NCI-H2227 (cell line): Measurements from ENCODE around the gene EYA4.

Source experiments
- DNase-seq: peaks from one replicate; lab custom pipeline; 2025; ENCODE audit not compliant: unreplicated experiment; lab: John Stamatoyannopoulos, UW

Gene EYA4

GRCh38 chr6:133435065-133435728 lies 194.0 kb downstream of the EYA4 start:
- no peak for DNase-seq

DNA sequence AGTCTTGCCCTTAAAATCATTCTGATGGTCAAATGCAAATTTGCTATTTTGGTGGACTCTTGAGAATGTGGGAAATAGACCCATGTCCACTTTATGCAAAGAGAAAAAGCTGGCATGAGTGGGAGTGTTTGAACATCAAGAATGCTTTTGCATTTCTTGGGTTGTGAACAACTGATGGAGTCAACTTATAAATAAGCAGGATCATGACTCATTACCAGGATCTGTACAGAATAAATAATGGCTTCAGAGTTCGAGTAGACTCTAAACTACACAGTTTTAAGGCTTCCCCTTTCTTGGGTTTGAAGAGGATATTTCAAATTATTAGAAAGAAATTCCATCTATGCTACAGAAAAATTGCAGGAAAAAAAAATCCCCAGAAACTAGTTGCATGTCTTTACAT lies 195.5 kb downstream of the EYA4 start:
- DNase-seq: no peak

DNA sequence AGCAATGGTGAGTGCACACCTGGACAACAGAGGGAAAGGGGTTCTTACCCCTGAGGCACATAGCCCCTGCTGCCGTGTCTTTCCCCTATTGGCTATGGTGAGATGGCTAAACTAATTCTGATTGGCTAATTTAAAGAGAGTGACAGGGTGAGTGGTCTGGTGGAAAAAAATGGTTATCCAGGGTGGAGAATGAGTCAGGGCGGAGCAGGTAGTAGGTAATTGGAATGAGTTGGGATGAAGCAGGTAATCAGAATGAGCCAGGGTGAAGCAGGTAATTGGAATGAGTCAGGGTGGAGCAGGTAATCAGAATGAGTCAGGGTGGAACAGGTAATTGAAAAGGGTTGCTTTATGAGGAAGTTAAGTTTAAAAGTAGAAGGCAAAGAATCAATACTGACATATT lies 200.3 kb downstream of the EYA4 start:
- no peak for DNase-seq

DNA sequence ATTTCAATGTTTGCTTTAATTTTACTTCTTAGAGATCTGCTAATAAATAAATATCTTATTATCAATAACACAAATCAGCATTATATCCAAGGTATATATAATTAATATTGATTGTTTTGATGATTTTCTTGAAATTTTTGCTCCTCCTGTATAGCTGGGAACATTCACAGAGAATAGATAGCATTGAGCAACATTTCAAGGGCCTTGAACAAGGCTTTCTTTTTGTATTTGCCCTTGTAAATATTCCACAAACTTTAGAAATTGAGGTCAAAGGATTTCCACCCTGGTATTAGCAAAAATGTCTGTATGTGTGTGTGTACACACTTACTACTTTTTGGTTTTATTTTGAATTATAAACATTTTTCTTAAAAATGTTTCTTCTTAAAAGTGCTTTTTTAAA lies 205.6 kb downstream of the EYA4 start:
- no peak for DNase-seq

GRCh38 chr6:133447924-133448323 lies 206.8 kb downstream of the EYA4 start:
- DNase-seq: no peak

DNA sequence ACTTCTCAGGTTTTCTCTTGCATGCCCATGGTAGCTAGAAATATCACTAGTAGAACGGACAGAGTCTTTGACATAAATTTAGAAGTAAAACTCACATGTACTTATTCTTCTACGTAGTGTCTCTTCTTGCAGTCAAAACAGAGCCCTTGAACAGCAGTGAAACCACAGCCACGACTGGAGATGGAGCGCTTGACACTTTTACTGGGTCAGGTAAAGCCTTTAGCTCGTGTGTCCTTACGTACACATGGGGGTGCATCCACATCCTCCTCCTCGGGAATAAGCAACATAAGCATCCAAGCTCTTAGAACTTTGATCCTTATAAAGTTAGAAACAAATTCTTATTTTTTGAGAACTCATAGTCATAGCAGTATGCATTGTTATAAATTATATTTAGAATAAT lies 215.3 kb downstream of the EYA4 start:
- DNase-seq: no peak

DNA sequence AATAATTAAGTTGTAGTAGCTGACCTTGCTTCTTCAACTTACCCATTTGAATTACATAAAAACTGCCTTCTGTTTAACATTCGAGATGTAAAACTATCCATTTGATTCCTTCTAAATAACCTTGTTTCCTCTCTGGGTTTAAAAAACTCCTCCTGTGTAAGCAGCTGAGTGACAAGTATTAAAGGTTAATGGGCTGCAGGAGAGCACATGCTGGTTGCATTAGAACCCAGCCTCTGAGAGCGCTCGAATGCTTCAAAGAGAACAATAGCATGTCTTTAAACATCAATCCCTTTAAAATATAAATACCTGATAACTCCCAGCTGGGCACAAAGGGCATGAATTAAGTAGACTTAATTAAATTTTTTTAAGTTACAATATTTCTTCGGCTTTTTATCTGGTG lies 215.8 kb downstream of the EYA4 start:
- DNase-seq: no peak

DNA sequence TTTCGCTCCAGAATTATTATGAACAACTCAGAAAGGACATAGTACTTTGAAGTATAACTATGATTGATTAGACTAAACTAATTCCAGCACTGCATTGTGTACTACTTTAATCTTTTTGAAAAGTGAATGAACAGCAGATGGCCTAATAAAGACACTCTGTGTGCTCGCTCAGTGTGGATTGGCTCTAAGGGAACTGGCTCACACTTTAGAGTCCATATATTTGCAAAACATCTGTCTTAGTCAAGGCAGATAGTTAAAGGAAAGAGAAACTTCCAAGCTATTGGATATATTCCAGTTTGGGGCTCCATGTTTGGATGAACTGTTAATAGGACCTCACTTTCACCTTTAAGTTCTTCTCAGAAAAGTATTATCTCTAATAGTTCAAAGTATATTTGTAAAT lies 218.9 kb downstream of the EYA4 start:
- no peak for DNase-seq

DNA sequence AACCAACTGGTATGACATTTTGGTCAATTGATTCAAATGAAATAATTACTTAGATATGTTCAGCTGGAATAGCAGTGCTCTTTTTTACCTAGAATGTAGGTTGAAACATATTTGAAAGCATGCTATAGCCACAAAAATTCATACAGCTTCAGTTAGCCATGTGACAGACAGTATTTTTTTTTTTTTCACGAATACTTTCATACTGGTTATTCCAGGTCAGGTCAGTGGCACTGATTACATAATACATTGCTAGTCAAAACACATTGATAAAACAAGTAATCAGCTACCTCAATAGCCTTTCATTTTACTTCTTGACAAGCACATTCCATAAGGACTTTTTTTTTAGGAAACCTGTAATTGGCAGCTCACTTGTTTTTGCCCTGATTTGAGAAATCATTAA lies 222.6 kb downstream of the EYA4 start:
- no peak for DNase-seq

DNA sequence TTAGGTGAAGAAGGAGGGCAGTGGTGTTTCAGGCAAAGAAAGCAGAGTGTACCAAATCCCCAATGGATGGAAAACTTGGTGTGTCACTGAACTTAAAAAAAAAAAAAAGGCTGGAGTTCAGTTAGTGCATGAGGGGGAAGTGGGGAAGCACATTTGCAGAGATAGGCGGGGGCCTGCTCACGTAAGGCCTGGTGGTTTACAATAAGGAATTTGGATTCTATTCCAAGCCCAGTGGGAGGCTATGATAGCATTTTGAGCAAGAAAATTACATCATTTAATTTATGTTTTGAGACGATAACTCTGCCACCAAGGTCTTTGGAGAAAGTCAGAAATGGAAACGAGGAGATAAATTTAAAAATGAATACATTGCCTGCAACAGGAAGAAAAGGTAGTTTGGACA lies 225.5 kb downstream of the EYA4 start:
- no peak for DNase-seq

DNA sequence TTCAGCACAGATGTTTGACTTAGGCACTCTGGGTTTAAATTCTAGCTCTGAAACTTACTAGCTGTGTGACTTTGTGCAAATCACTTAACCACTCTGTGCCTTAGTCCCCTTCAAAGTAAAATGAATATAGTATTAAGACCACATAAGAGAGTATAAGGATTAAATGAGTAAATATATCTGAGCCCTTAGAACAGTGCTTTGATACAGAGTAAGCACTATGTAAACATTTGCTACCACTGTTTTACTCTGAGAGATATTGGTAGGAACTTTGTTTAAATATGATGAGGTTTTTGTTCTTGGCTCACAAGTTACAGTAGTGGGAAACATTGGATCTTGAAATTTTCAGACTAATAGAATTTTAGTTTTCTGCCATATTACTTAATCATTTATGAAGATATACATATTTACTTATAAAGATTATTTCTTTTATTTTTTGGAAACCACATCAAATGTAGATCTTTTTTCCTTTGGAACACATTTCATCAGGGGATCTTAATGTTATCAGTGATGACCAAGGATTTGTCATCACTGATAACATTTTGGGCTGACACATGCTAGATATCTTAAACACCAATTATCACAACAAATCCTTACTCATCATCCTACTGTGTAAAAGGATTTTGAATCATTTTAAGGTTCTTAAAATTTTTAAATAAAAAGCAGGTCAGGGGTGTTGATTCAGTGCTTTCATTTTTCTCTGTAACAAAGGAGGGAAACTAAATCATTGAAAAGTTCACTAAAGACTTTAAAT lies 226.2 kb downstream of the EYA4 start:
- DNase-seq: no peak

DNA sequence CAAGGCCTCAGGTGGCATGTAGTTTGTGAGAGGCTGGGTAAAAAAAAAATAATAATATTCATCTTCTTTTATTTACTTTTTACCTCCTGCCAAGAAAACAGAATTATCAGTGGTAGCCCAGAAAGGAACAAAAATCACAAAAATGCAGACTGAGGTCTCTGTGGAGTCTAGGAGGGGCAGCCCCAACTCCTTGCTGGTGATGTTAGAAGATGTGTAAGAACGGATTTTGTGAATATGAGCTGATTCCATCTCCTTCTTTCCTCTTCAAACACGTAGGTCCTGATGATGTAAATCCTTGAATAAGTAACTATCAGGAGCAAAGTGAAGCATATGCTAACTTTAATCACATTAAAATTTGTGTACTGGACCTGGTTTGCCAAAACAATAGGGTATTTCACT lies 226.8 kb downstream of the EYA4 start:
- DNase-seq: no peak

GRCh38 chr6:133468591-133468990 lies 227.4 kb downstream of the EYA4 start:
- DNase-seq: no peak

GRCh38 chr6:133474516-133474915 lies 233.4 kb downstream of the EYA4 start:
- DNase-seq: no peak

- no peak for DNase-seq
Observed at GRCh38 chr6:133478673-133479072, 237.5 kb downstream of the EYA4 start.

GRCh38 chr6:133487174-133487573 lies 246.0 kb downstream of the EYA4 start:
- no peak for DNase-seq

DNA sequence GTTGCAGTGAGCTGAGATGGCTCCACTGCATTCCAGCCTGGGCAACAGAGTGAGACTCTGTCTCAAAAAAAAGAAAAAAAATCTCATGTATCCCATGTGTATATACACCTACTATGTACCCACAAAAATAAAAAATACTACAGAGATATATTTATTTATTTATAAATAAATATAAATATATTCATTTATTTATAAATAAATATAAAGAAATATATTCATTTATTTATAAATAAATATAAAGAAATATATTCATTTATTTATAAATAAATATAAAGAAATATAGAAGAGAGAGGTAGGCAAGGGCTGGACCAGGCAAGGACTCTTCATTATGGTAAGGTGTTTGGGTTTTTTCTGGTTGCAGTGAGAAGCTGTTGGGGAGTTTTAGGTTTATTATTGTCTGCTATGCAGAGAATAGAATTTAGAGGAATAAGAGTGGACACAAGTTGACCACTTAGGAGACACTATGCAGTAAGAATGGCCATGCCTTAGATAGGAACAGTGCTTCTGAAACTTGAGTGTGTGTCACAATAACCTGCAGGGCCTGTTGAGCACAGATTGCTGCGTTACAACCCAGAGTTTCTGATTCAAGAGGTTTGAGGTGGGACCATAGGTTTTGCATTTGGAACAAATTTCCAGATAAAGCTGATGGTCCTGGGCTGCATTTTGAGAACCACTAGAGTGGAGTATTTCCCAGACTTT lies 254.2 kb downstream of the EYA4 start:
- DNase-seq: no peak

DNA sequence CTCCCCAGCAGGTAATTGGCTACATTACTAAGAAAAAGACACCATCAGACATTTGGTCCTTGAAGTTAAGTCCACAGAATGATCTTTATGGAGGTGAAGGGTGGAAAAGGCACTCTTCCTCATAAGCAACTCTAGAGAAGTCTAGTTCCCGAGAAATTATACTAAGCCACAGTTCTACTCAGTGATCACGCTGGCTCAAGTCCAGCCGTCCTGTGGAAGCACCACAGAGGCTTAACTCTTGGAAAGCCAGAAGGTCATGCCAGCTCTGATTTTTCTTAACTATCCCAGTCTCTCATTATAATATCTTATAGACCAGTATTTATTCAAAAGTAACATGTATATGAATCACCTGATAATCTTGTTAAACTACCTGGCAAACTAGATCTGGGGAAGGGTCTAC lies 258.5 kb downstream of the EYA4 start:
- no peak for DNase-seq

- no peak for DNase-seq
Observed at GRCh38 chr6:133501675-133502270, 260.6 kb downstream of the EYA4 start.

GRCh38 chr6:133502441-133503335 lies 261.5 kb downstream of the EYA4 start:
- DNase-seq: no peak

- no peak for DNase-seq
Observed at GRCh38 chr6:133503336-133503729, 262.2 kb downstream of the EYA4 start.
